HEK293 (cell line): ENCODE results near the gene MEFV.

ENCODE experiments used
- BCL11B ChIP-seq: fragments of 450-650 bp; formaldehyde crosslinking; IDR thresholded peaks from 2 replicates; pipeline ENCODE4 v1.5.1; 2016; ENCODE audit warnings: low read depth, missing biosample characterization, missing genetic modification characterization
- EGR2 ChIP-seq: fragments of 450-650 bp; formaldehyde crosslinking; IDR thresholded peaks from 2 replicates; pipeline ENCODE4 v1.5.1; 2016; ENCODE audit warnings: low read depth, missing biosample characterization, missing genetic modification characterization
- FEZF1 ChIP-seq: fragments of 450-650 bp; formaldehyde crosslinking; IDR thresholded peaks from 2 replicates; pipeline ENCODE4 v1.5.1; 2016; ENCODE audit warnings: missing biosample characterization, missing genetic modification characterization
- MYNN ChIP-seq: fragments of 450-650 bp; formaldehyde crosslinking; IDR thresholded peaks from 2 replicates; pipeline ENCODE4 v1.5.1; 2016; ENCODE audit warnings: missing biosample characterization, missing genetic modification characterization, borderline replicate concordance
- REPIN1 ChIP-seq: fragments of 450-650 bp; formaldehyde crosslinking; IDR thresholded peaks from 2 replicates; pipeline ENCODE4 v1.5.1; 2017; ENCODE audit warnings: missing biosample characterization, missing genetic modification characterization, low read depth
- SP7 ChIP-seq: fragments of 450-650 bp; formaldehyde crosslinking; IDR thresholded peaks from 2 replicates; pipeline ENCODE4 v1.5.1; 2016; ENCODE audit warnings: missing biosample characterization, missing genetic modification characterization
- WT1 ChIP-seq: fragments of 450-650 bp; formaldehyde crosslinking; IDR thresholded peaks from 2 replicates; pipeline ENCODE4 v1.5.1; 2016; ENCODE audit warnings: missing biosample characterization, missing genetic modification characterization
- ZBTB21 ChIP-seq: fragments of 450-650 bp; formaldehyde crosslinking; IDR thresholded peaks from 2 replicates; pipeline ENCODE4 v1.5.1; 2017; ENCODE audit warnings: missing biosample characterization, missing genetic modification characterization
- ZBTB26 ChIP-seq: fragments of 450-650 bp; formaldehyde crosslinking; optimal IDR thresholded peaks from 2 replicates; pipeline ENCODE3; 2016; ENCODE audit warnings: missing biosample characterization, mild to moderate bottlenecking, missing genetic modification characterization
- ZFP69B ChIP-seq: fragments of 450-650 bp; formaldehyde crosslinking; IDR thresholded peaks from 2 replicates; pipeline ENCODE4 v1.5.1; 2016; ENCODE audit warnings: missing biosample characterization, missing genetic modification characterization
- ZNF155 ChIP-seq: fragments of 450-650 bp; formaldehyde crosslinking; IDR thresholded peaks from 2 replicates; pipeline ENCODE4 v1.5.1; 2016; ENCODE audit warnings: missing biosample characterization, missing genetic modification characterization
- ZNF174 ChIP-seq: fragments of 450-650 bp; formaldehyde crosslinking; IDR thresholded peaks from 2 replicates; pipeline ENCODE4 v1.5.0; 2017; ENCODE audit warnings: missing biosample characterization, mild to moderate bottlenecking, missing genetic modification characterization
- ZNF2 ChIP-seq: fragments of 450-650 bp; formaldehyde crosslinking; IDR thresholded peaks from 2 replicates; pipeline ENCODE4 v1.5.1; 2016; ENCODE audit warnings: missing biosample characterization, missing genetic modification characterization
- ZNF266 ChIP-seq: fragments of 450-650 bp; formaldehyde crosslinking; IDR thresholded peaks from 2 replicates; pipeline ENCODE4 v1.5.1; 2016; ENCODE audit warnings: missing biosample characterization, missing genetic modification characterization, low read depth
- ZNF280C ChIP-seq: fragments of 450-650 bp; formaldehyde crosslinking; IDR thresholded peaks from 2 replicates; pipeline ENCODE4 v1.5.1; 2016; ENCODE audit warnings: missing biosample characterization, missing genetic modification characterization
- ZNF350 ChIP-seq: fragments of 450-650 bp; formaldehyde crosslinking; IDR thresholded peaks from 2 replicates; pipeline ENCODE4 v1.5.0; 2017; ENCODE audit warnings: missing biosample characterization, mild to moderate bottlenecking, missing genetic modification characterization
- ZNF394 ChIP-seq: fragments of 450-650 bp; formaldehyde crosslinking; IDR thresholded peaks from 2 replicates; pipeline ENCODE4 v1.5.1; 2016; ENCODE audit warnings: missing biosample characterization, missing genetic modification characterization, mild to moderate bottlenecking, moderate library complexity, borderline replicate concordance
- ZNF404 ChIP-seq: fragments of 450-650 bp; formaldehyde crosslinking; IDR thresholded peaks from 2 replicates; pipeline ENCODE4 v1.5.1; 2017; ENCODE audit warnings: missing biosample characterization, missing genetic modification characterization
- ZNF416 ChIP-seq: fragments of 450-650 bp; formaldehyde crosslinking; IDR thresholded peaks from 2 replicates; pipeline ENCODE4 v1.5.1; 2016; ENCODE audit warnings: missing biosample characterization, missing genetic modification characterization
- ZNF548 ChIP-seq: fragments of 450-650 bp; formaldehyde crosslinking; IDR thresholded peaks from 2 replicates; pipeline ENCODE4 v1.5.1; 2016; ENCODE audit warnings: missing biosample characterization, missing genetic modification characterization
- ZNF549 ChIP-seq: fragments of 450-650 bp; IDR thresholded peaks from 2 replicates; pipeline ENCODE4 v1.5.1; 2018; ENCODE audit warnings: missing biosample characterization, missing genetic modification characterization, mild to moderate bottlenecking, inconsistent platforms, moderate library complexity
- ZNF585B ChIP-seq: fragments of 450-650 bp; formaldehyde crosslinking; IDR thresholded peaks from 2 replicates; pipeline ENCODE4 v1.5.1; 2016; ENCODE audit warnings: missing biosample characterization, missing genetic modification characterization
- ZNF639 ChIP-seq: fragments of 450-650 bp; formaldehyde crosslinking; IDR thresholded peaks from 2 replicates; pipeline ENCODE4 v1.5.1; 2016; ENCODE audit warnings: missing biosample characterization, missing genetic modification characterization
- ZNF791 ChIP-seq: fragments of 450-650 bp; formaldehyde crosslinking; IDR thresholded peaks from 2 replicates; pipeline ENCODE4 v1.5.1; 2016; ENCODE audit warnings: missing biosample characterization, missing genetic modification characterization
- ZNF792 ChIP-seq: fragments of 450-650 bp; formaldehyde crosslinking; IDR thresholded peaks from 2 replicates; pipeline ENCODE4 v1.5.1; 2016; ENCODE audit warnings: missing biosample characterization, missing genetic modification characterization
- ZNF843 ChIP-seq: fragments of 450-650 bp; formaldehyde crosslinking; IDR thresholded peaks from 2 replicates; pipeline ENCODE4 v1.5.1; 2016; ENCODE audit warnings: missing biosample characterization, missing genetic modification characterization
- TF ChIP-seq, protein P1 (sequence below): fragments of 450-650 bp; formaldehyde crosslinking; IDR thresholded peaks from 2 replicates; pipeline ENCODE4 v1.5.1; 2016; ENCODE audit warnings: missing biosample characterization, missing genetic modification characterization
- TF ChIP-seq, protein P2 (sequence below): fragments of 450-650 bp; IDR thresholded peaks from 2 replicates; pipeline ENCODE4 v1.5.1; 2018; ENCODE audit warnings: missing biosample characterization, missing genetic modification characterization
- TF ChIP-seq, protein P3 (sequence below): fragments of 450-650 bp; formaldehyde crosslinking; IDR thresholded peaks from 2 replicates; pipeline ENCODE4 v1.5.1; 2016; ENCODE audit warnings: missing biosample characterization, missing genetic modification characterization

Gene MEFV

GRCh38 chr16:3234857-3235561 is 21.4 kb downstream of the MEFV start, which contains the start of gene ZNF200 (continued):
- TF ChIP-seq, protein P1, sequence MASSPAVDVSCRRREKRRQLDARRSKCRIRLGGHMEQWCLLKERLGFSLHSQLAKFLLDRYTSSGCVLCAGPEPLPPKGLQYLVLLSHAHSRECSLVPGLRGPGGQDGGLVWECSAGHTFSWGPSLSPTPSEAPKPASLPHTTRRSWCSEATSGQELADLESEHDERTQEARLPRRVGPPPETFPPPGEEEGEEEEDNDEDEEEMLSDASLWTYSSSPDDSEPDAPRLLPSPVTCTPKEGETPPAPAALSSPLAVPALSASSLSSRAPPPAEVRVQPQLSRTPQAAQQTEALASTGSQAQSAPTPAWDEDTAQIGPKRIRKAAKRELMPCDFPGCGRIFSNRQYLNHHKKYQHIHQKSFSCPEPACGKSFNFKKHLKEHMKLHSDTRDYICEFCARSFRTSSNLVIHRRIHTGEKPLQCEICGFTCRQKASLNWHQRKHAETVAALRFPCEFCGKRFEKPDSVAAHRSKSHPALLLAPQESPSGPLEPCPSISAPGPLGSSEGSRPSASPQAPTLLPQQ (tag by site-specific recombination), result peak; percentile 60; the same call in 1 of the 2 replicates
- peak; percentile 17; the same call in 1 of the 2 replicates for TF ChIP-seq ZFP69B (tag by site-specific recombination)
- no peak for TF ChIP-seq WT1 (tag by site-specific recombination)
- TF ChIP-seq ZNF548 (tag by site-specific recombination), result no peak
- TF ChIP-seq FEZF1 (tag by site-specific recombination), result no peak
- peak; percentile 74 for TF ChIP-seq SP7
- TF ChIP-seq ZNF639, result peak; percentile 78
- no peak for TF ChIP-seq ZNF155 (tag by site-specific recombination)
- TF ChIP-seq ZNF174 (tag by site-specific recombination), result no peak
- no peak for TF ChIP-seq ZNF791 (tag by site-specific recombination)
- TF ChIP-seq, protein P2, sequence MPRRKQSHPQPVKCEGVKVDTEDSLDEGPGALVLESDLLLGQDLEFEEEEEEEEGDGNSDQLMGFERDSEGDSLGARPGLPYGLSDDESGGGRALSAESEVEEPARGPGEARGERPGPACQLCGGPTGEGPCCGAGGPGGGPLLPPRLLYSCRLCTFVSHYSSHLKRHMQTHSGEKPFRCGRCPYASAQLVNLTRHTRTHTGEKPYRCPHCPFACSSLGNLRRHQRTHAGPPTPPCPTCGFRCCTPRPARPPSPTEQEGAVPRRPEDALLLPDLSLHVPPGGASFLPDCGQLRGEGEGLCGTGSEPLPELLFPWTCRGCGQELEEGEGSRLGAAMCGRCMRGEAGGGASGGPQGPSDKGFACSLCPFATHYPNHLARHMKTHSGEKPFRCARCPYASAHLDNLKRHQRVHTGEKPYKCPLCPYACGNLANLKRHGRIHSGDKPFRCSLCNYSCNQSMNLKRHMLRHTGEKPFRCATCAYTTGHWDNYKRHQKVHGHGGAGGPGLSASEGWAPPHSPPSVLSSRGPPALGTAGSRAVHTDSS, result no peak
- TF ChIP-seq ZNF549, result no peak
- TF ChIP-seq ZBTB26, result peak; percentile 67
- TF ChIP-seq ZNF350, result no peak
- TF ChIP-seq EGR2 (tag by site-specific recombination), result no peak
- no peak for TF ChIP-seq BCL11B (tag by site-specific recombination)
- no peak for TF ChIP-seq MYNN (tag by site-specific recombination)
- peak; percentile 54 for TF ChIP-seq ZNF2 (tag by site-specific recombination)
- no peak for TF ChIP-seq ZNF416
- TF ChIP-seq ZNF843 (tag by site-specific recombination), result peak; percentile 53; the same call in 1 of the 2 replicates
- TF ChIP-seq ZNF792, result no peak
- TF ChIP-seq, protein P3, sequence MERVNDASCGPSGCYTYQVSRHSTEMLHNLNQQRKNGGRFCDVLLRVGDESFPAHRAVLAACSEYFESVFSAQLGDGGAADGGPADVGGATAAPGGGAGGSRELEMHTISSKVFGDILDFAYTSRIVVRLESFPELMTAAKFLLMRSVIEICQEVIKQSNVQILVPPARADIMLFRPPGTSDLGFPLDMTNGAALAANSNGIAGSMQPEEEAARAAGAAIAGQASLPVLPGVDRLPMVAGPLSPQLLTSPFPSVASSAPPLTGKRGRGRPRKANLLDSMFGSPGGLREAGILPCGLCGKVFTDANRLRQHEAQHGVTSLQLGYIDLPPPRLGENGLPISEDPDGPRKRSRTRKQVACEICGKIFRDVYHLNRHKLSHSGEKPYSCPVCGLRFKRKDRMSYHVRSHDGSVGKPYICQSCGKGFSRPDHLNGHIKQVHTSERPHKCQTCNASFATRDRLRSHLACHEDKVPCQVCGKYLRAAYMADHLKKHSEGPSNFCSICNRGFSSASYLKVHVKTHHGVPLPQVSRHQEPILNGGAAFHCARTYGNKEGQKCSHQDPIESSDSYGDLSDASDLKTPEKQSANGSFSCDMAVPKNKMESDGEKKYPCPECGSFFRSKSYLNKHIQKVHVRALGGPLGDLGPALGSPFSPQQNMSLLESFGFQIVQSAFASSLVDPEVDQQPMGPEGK (tag by site-specific recombination), result peak; percentile 30; the same call in 1 of the 2 replicates
- TF ChIP-seq ZNF266, result no peak
- TF ChIP-seq REPIN1, result no peak
- no peak for TF ChIP-seq ZNF585B
- TF ChIP-seq ZBTB21 (tag by site-specific recombination), result peak; percentile 98
- TF ChIP-seq ZNF280C (tag by site-specific recombination), result no peak
- TF ChIP-seq ZNF404 (tag by site-specific recombination), result no peak
- peak; percentile 37; the same call in 1 of the 2 replicates for TF ChIP-seq ZNF394
